OCI-LY1 (cell line): Measurements from ENCODE around the gene TBPL1.
"Not testable (repeated sequence)": the region's sequence is repeated elsewhere in the genome, so short reads cannot be mapped to it uniquely, and the experiment has no call there.

ENCODE experiments used
- H2AFZ ChIP-seq: fragments of 200-600 bp; sonication (generic), shearing (Covaris generic); 2 replicates; pipeline ENCODE4 v1.6.0; 2014; ENCODE audit warnings: antibody characterized with exemption, mild to moderate bottlenecking, low read length
- H3F3A ChIP-seq: fragments of 200-600 bp; sonication (generic), shearing (Covaris generic); 2 replicates; pipeline ENCODE4 v1.6.0; 2014; ENCODE audit warnings: mild to moderate bottlenecking, antibody characterized with exemption, low read length, moderate library complexity; ENCODE audit not compliant: insufficient read depth
- H3K27ac ChIP-seq: fragments of 200-600 bp; sonication (generic); 2 replicates; pipeline ENCODE4 v1.5.1; 2014; ENCODE audit warnings: low read length, mixed run types, mild to moderate bottlenecking, low read depth; ENCODE audit not compliant: poor library complexity, severe bottlenecking
- H3K27me3 ChIP-seq: fragments of 200-600 bp; sonication (generic); 2 replicates; pipeline ENCODE4 v1.6.0; 2014; ENCODE audit warnings: antibody characterized with exemption, mild to moderate bottlenecking, low read length, moderate library complexity; ENCODE audit not compliant: insufficient read depth
- H3K36me3 ChIP-seq: fragments of 200-600 bp; sonication (generic); 2 replicates; pipeline ENCODE4 v1.6.1; 2014; ENCODE audit warnings: mild to moderate bottlenecking, antibody characterized with exemption, low read length, moderate library complexity, mixed read lengths; ENCODE audit not compliant: insufficient read depth
- H3K4me1 ChIP-seq: fragments of 200-600 bp; sonication (generic); 2 replicates; pipeline ENCODE4 v1.5.1; 2014; ENCODE audit warnings: mild to moderate bottlenecking, low read length, moderate library complexity; ENCODE audit not compliant: insufficient read depth, severe bottlenecking
- H3K4me2 ChIP-seq: fragments of 200-600 bp; sonication (generic), shearing (Covaris generic); 2 replicates; pipeline ENCODE4 v1.6.1; 2014; ENCODE audit warnings: low read length
- H3K4me3 ChIP-seq: fragments of 200-600 bp; sonication (generic); 2 replicates; pipeline ENCODE4 v1.5.1; 2014; ENCODE audit warnings: low read length, low read depth, mild to moderate bottlenecking, mixed read lengths; ENCODE audit not compliant: poor library complexity, severe bottlenecking
- H3K79me2 ChIP-seq: fragments of 200-600 bp; shearing (Covaris generic); 2 replicates; pipeline ENCODE4 v1.6.1; 2016; ENCODE audit warnings: mixed run types, low read length, mixed read lengths; ENCODE audit not compliant: insufficient read depth
- H3K9ac ChIP-seq: fragments of 200-600 bp; sonication (generic), shearing (Covaris generic); 2 replicates; pipeline ENCODE4 v1.6.1; 2014; ENCODE audit warnings: mild to moderate bottlenecking, low read length, mixed read lengths
- H3K9me2 ChIP-seq: fragments of 200-600 bp; sonication (generic), shearing (Covaris generic); 2 replicates; pipeline ENCODE4 v1.6.1; 2014; ENCODE audit warnings: low read depth, mild to moderate bottlenecking, low read length, mixed read lengths
- H3K9me3 ChIP-seq: fragments of 200-600 bp; shearing (Covaris generic); 2 replicates; pipeline ENCODE4 v1.6.1; 2014; ENCODE audit warnings: low read length, mixed read lengths
- H4K20me1 ChIP-seq: fragments of 200-600 bp; sonication (generic), shearing (Covaris generic); 2 replicates; pipeline ENCODE4 v1.6.0; 2016; ENCODE audit warnings: mild to moderate bottlenecking, low read length; ENCODE audit not compliant: insufficient read depth
- EZH2 ChIP-seq: fragments of 200-600 bp; sonication (generic), shearing (Covaris generic); IDR thresholded peaks from 2 replicates; pipeline ENCODE4 v1.8.0; 2017; ENCODE audit warnings: borderline replicate concordance, mixed run types, mild to moderate bottlenecking, antibody characterized with exemption, low read length, moderate library complexity, mixed read lengths
- TF ChIP-seq, protein P1 (sequence below): fragments of 200-600 bp; sonication (generic), shearing (Covaris generic); IDR thresholded peaks from 2 replicates; pipeline ENCODE4 v1.5.1; 2017; ENCODE audit warnings: mild to moderate bottlenecking, antibody characterized with exemption, low read length, moderate library complexity, mixed read lengths

The TBPL1 gene

DNA sequence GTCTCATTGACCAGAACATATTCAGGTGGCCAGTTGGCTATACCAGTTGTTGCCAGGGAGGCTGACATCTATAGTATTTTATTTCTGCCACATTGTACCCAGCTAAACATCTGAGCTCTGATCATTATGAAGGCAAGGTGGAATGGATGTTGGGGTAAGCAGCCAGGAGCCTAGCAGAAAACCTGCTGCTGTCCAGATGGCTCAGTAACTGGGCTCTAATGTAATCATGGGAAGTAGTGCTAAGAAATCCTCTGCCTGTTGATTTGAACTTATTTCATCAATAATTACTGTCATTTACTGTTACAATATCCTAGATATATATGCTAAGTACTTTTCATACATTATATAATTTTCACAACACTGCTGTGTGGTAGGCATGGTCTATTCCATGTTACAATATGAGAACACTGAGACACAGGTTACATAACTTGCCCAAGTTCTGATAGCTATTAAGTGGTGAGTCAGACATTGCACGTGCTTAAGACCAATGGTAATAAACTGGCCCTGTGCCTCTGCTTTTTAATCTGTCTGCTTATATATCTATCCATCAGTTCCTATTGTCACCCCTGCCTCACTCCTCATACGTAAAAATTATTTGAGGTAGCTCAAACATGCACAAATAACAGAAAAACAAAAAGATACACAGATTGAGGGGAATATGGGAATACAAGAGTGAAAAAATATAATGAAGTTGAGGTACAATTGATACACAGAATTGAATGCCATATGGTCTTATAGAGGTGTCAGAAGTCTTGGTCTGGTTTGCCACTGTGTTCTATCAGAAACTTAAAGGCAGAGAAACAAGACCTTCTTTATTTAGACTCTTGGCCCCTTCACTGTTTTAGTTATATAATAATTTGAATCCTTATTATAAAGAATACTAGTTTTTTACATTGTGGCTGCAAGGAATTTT is 25.2 kb downstream of the TBPL1 start:
- Histone ChIP-seq H3K79me2 (peaks cover 49% of the 10 kb centered on the region), H3K4me3 (no peak overlapping the region), H3K27ac (no peak overlapping the region), H3K9ac (no peak overlapping the region), H3K4me2 (no peak overlapping the region), H3K36me3 (peaks cover 29% of the 10 kb centered on the region), H3F3A (peaks cover 4% of the 10 kb centered on the region; the same call in 1 of the 2 replicates), H4K20me1 (no peaks in the 10 kb centered on the region), H3K9me3 (no peaks in the 10 kb centered on the region), H2AFZ (no peak overlapping the region), H3K27me3 (no peaks in the 10 kb centered on the region), H3K9me2 (no peaks in the 10 kb centered on the region), H3K4me1 (peaks cover 4% of the 10 kb centered on the region)
- TF ChIP-seq, protein P1, sequence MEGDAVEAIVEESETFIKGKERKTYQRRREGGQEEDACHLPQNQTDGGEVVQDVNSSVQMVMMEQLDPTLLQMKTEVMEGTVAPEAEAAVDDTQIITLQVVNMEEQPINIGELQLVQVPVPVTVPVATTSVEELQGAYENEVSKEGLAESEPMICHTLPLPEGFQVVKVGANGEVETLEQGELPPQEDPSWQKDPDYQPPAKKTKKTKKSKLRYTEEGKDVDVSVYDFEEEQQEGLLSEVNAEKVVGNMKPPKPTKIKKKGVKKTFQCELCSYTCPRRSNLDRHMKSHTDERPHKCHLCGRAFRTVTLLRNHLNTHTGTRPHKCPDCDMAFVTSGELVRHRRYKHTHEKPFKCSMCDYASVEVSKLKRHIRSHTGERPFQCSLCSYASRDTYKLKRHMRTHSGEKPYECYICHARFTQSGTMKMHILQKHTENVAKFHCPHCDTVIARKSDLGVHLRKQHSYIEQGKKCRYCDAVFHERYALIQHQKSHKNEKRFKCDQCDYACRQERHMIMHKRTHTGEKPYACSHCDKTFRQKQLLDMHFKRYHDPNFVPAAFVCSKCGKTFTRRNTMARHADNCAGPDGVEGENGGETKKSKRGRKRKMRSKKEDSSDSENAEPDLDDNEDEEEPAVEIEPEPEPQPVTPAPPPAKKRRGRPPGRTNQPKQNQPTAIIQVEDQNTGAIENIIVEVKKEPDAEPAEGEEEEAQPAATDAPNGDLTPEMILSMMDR: no peak
- no peak for TF ChIP-seq EZH2

DNA sequence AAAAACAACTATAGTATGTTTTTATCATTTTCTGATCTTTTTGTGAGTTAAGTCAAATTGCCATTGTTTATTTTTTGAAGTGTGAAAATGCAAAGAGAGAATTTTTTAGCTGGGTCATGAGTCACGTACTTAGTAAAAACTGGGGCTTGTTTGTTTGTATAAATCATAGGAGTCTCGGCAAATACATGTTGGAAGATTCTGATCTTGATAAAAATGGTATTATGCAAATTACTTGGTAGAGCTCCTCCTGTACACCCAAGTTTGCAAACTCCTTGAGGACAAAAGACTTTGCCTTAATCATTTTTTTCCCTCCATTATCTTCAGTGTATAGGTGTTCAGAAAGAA is 25.8 kb downstream of the TBPL1 start:
- TF ChIP-seq, protein P1: no peak
- no peak for TF ChIP-seq EZH2
- Histone ChIP-seq H3K27me3 (no peaks in the 10 kb centered on the region), H4K20me1 (no peaks in the 10 kb centered on the region), H3K27ac (no peak overlapping the region), H3K9me3 (no peaks in the 10 kb centered on the region), H3K4me3 (no peak overlapping the region), H3K9me2 (no peaks in the 10 kb centered on the region), H3F3A (peaks cover 4% of the 10 kb centered on the region; the same call in 1 of the 2 replicates), H3K4me2 (no peak overlapping the region), H2AFZ (no peak overlapping the region), H3K36me3 (peaks cover 35% of the 10 kb centered on the region), H3K9ac (no peak overlapping the region), H3K4me1 (no peaks in the 10 kb centered on the region), H3K79me2 (peaks cover 48% of the 10 kb centered on the region)

DNA sequence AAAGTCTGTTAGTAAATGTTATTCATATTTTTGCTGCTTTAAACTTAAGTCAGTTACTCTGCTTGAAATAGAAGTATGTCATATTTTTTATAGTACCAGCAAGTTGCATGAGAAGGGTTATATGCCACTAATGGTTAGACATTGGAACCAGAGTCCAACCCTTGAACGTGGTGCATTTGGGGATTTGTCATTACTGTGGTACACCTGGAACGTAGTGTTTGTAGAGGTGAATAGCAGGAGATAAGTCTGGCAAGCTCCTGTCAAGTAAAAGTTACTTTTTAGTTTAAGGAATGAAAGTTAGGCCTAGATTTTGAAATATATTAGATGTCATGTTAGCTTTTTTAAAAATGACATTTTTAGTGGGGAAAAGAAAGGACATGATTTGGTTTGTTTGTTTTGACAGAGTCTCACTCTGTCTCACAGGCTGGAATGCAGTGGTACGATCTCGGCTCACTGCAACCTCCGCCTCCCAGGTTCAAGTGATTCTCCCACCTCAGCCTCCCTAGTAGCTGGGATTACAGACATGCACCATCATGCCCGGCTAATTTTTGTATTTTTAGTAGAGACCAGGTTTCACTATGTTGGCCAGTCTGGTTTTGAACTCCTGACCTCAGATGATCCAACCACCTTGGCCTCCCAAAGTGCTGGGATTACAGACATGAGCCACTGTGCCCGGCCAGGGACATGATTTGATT is 26.4 kb downstream of the TBPL1 start:
- H3K9me3 ChIP-seq, H3K9ac ChIP-seq, H2AFZ ChIP-seq, H3K27me3 ChIP-seq, H3K9me2 ChIP-seq, H3K4me3 ChIP-seq, H4K20me1 ChIP-seq, H3K4me1 ChIP-seq, H3K4me2 ChIP-seq, H3F3A ChIP-seq, H3K27ac ChIP-seq: not testable (repeated sequence)
- Histone ChIP-seq H3K36me3 (peaks cover 41% of the 10 kb centered on the region), H3K79me2 (peaks cover 44% of the 10 kb centered on the region)
